GM12892 (cell line): ENCODE data around the gene PDE10A.
"Not testable (repeated sequence)": the region's sequence is repeated elsewhere in the genome, so short reads cannot be mapped to it uniquely, and the experiment has no call there.

ENCODE experiments used
- POLR2A ChIP-seq: IDR thresholded peaks from 2 replicates; pipeline ENCODE4 v1.6.1; 2011; ENCODE audit warnings: low read depth, low read length, control low read depth
- POLR2AphosphoS5 ChIP-seq: IDR thresholded peaks from 2 replicates; pipeline ENCODE4 v1.6.1; 2011; ENCODE audit warnings: low read depth, low read length, control low read depth
- TAF1 ChIP-seq: IDR thresholded peaks from 2 replicates; pipeline ENCODE4 v1.6.1; 2011; ENCODE audit warnings: low read depth, mild to moderate bottlenecking, control low read depth, low read length, borderline replicate concordance

DNA sequence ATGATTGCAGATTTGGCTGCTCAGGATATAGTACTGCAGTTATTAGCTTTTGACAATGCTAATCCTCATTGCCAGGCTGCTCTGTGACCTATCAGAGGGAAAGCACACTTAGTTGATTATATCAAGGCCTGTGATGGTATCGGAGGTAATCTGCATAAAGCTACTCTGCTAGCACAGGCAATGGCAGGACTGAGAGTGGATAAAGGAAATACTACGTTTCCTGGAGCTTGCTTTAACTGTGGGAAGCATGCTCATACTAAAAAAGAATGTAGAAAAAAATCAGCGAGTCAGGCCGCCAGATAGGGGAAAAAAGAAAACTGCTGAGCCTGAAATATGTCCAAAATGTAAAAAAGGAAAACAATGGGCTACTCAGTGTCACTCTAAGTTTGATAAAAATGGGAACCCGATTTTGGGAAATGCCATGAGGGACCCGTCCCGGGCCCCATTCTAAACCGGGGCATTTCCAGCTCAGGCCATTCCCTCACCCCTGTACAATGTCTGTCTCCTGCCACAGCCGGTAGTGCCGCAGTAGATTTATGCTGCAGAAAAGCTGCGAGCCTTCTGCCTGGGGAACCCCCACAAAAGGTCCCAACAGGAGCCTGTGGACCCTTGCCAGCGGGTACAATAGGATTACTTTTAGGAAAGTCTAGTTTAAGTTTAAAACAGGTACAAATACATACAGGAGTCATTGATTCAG lies 203.3 kb downstream of the PDE10A start:
- TF ChIP-seq POLR2A, POLR2AphosphoS5, TAF1: not testable (repeated sequence)
